RWPE2 (cell line): ENCODE results near the gene ARHGAP8.

Experiments used
- ATAC-seq: fragments of 200-7000 bp; cut with Tn5 transposase; 3 replicates; pipeline ENCODE4 v1.9.1; 2021; ENCODE audit warnings: low read depth
- DNase-seq: peaks from one replicate; pipeline ENCODE4 v3.0.0-alpha.2; 2020; ENCODE audit warnings: low spot score
- H3K27ac ChIP-seq: fragments of 450-650 bp; 2 replicates; pipeline ENCODE4 v1.5.1; 2017; ENCODE audit warnings: mild to moderate bottlenecking; ENCODE audit not compliant: poor library complexity, severe bottlenecking
- H3K27me3 ChIP-seq: fragments of 250-450 bp; sonication (Bioruptor Pico); 2 replicates; pipeline ENCODE4 v1.5.1; 2021; ENCODE audit warnings: mild to moderate bottlenecking, moderate library complexity; ENCODE audit not compliant: insufficient read depth, poor library complexity, severe bottlenecking
- H3K36me3 ChIP-seq: fragments of 250-450 bp; sonication (Bioruptor Pico); 2 replicates; pipeline ENCODE4 v1.5.1; 2020; ENCODE audit warnings: low read depth, mild to moderate bottlenecking, moderate library complexity
- H3K4me1 ChIP-seq: fragments of 250-450 bp; sonication (Bioruptor Pico); 2 replicates; pipeline ENCODE4 v1.5.1; 2021; ENCODE audit warnings: mild to moderate bottlenecking, moderate library complexity; ENCODE audit not compliant: insufficient read depth, poor library complexity, severe bottlenecking
- H3K4me3 ChIP-seq: fragments of 250-450 bp; sonication (Bioruptor Pico); 2 replicates; pipeline ENCODE4 v1.5.1; 2021; ENCODE audit warnings: mild to moderate bottlenecking, moderate library complexity; ENCODE audit not compliant: severe bottlenecking
- H3K9me3 ChIP-seq: fragments of 250-450 bp; sonication (Bioruptor Pico); 2 replicates; pipeline ENCODE4 v1.5.1; 2021; ENCODE audit warnings: mild to moderate bottlenecking, moderate library complexity; ENCODE audit not compliant: severe bottlenecking
- CTCF ChIP-seq: fragments of 450-650 bp; IDR thresholded peaks from one replicate; pipeline ENCODE4 v1.5.1; 2017; ENCODE audit warnings: mild to moderate bottlenecking, moderate library complexity; ENCODE audit not compliant: poor library complexity, severe bottlenecking

ARHGAP8 gene

GRCh38 chr22:44783581-44783980 is 31.2 kb downstream of the ARHGAP8 start:
- TF ChIP-seq CTCF, result no peak
- no peak overlapping the region for H3K4me3 ChIP-seq
- H3K27ac ChIP-seq, result no peak overlapping the region
- DNase-seq, result no peak
- no peaks in the 10 kb centered on the region for H3K9me3 ChIP-seq
- no peak for ATAC-seq
- peaks cover 12% of the 10 kb centered on the region for H3K36me3 ChIP-seq
- H3K4me1 ChIP-seq, result no peaks in the 10 kb centered on the region
- no peaks in the 10 kb centered on the region for H3K27me3 ChIP-seq

- no peak overlapping the region for H3K27ac ChIP-seq
- H3K4me3 ChIP-seq, result no peak overlapping the region
- H3K36me3 ChIP-seq, result peaks cover 12% of the 10 kb centered on the region
- H3K27me3 ChIP-seq, result no peaks in the 10 kb centered on the region
- no peaks in the 10 kb centered on the region for H3K9me3 ChIP-seq
- no peak for DNase-seq
- no peak for TF ChIP-seq CTCF
- no peaks in the 10 kb centered on the region for H3K4me1 ChIP-seq
- no peak for ATAC-seq
These were observed 33.8 kb downstream of the ARHGAP8 start for GRCh38 chr22:44786136-44786535.

GRCh38 chr22:44786610-44787009 is 34.2 kb downstream of the ARHGAP8 start:
- TF ChIP-seq CTCF, result no peak
- H3K4me1 ChIP-seq, result no peaks in the 10 kb centered on the region

GRCh38 chr22:44787832-44788231 is 35.5 kb downstream of the ARHGAP8 start:
- ATAC-seq (no peak), DNase-seq (no peak)
- TF ChIP-seq CTCF, result no peak
- Histone ChIP-seq H3K4me1 (no peaks in the 10 kb centered on the region), H3K36me3 (peaks cover 15% of the 10 kb centered on the region), H3K4me3 (no peak overlapping the region), H3K9me3 (no peaks in the 10 kb centered on the region), H3K27ac (no peak overlapping the region), H3K27me3 (no peaks in the 10 kb centered on the region)

More at GRCh38 chr22:44786610-44787009, 34.2 kb downstream of the ARHGAP8 start:
- ATAC-seq, result no peak
- no peaks in the 10 kb centered on the region for H3K9me3 ChIP-seq
- H3K27ac ChIP-seq, result no peak overlapping the region
- H3K27me3 ChIP-seq, result no peaks in the 10 kb centered on the region
- DNase-seq, result no peak
- peaks cover 15% of the 10 kb centered on the region for H3K36me3 ChIP-seq
- H3K4me3 ChIP-seq, result no peak overlapping the region

GRCh38 chr22:44793106-44793505 is 40.7 kb downstream of the ARHGAP8 start:
- no peak for DNase-seq
- Histone ChIP-seq H3K36me3 (0 out of 2 replicates have a peak, but pooled peaks cover 3% of the 10 kb centered on the region), H3K4me3 (no peak overlapping the region), H3K27ac (no peak overlapping the region), H3K9me3 (no peaks in the 10 kb centered on the region), H3K27me3 (no peaks in the 10 kb centered on the region), H3K4me1 (no peaks in the 10 kb centered on the region)
- no peak for ATAC-seq
- no peak for TF ChIP-seq CTCF
